ENCODE data around the gene RPS6KA2.

GRCh38 chr6:166395351-166395750 lies 231.7 kb downstream of the RPS6KA2 start:
- no peak for TF ChIP-seq CTCF (IDR thresholded peaks at IDR 0.05)
- no peak for TF ChIP-seq POLR2A (IDR thresholded peaks at IDR 0.05)

All from testis (tissue), 2 donors.